ENCODE measurements around the gene VTI1A.

DNA sequence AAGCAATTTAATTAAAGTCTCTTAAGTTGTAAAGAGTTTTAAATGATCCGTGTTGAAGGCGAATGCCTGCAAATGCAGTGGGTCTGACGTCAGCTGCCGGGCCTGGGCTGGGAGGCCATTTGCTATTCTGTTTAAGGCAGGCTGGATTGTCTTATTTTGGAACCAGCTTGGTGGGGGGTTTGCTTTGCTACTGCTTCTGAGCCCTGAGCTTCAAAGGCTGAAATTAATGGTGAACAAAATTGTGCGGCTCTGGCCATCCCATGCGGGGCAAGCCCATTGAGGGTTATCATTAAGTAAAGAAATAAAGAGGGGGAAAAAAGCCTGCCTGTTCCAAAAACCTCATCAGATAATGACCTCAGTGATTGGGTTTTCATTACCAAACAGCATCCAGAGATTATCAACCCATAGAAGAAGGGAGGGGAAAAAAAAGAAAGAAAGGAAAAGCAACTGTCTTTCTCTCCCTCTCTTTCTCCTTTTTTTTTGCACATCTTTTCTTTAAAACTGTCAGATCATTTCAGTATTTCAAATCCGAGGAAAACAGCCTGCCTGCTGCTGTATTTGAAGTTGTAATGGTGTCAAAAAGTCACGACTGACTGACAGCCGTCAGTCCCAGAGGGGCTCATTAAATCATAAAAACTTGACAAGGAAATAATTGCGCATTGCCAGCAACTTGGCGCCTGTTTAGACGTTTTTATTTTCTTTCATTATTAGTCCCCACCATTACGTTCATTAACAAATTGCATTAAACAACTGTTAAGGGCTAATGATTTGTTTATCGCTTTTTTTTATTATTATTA is 371.2 kb downstream of the VTI1A start:
- TF ChIP-seq CTCF (IDR thresholded peaks at IDR 0.05) (no peak), POLR2A (IDR thresholded peaks at IDR 0.05) (no peak), EP300 (IDR thresholded peaks at IDR 0.05) (no peak)

All from ovary (tissue), 3 donors.